Measurements from ENCODE around the gene ACOT13. TPM values are rescaled to one million over a fixed set of nuclear protein-coding genes. Genes with fewer than 3 reads are reported as not detected.

Gene ACOT13
- total RNA-seq, 1 experiment from 2014 or later: 33.5 TPM

- no TSS peak for BruUV-seq (replicated peaks)
- ATAC-seq (no peak), DNase-seq (ENCODE audit: low read depth, low spot score) (no peak)
- Histone ChIP-seq H3K9me2 (ENCODE audit: insufficient read depth) (no peaks in the 10 kb centered on the region), H3K36me3 (ENCODE audit: control insufficient read depth in 1 of 2, insufficient read depth in 2 of 2, low read length in 2 of 2) (no peaks in the 10 kb centered on the region), H3K9me3 (ENCODE audit: control insufficient read depth in 1 of 2, insufficient read depth in 1 of 2, low read depth in 1 of 2, low read length in 2 of 2) (no peaks in the 10 kb centered on the region), H2AFZ (ENCODE audit: low read depth, low read length, poor library complexity, severe bottlenecking) (no peak overlapping the region), H3K4me3 (replicated peaks in 1 of 2; ENCODE audit: low read depth in 1 of 2, low read length in 2 of 2) (no peak overlapping the region), H3K79me2 (ENCODE audit: insufficient read depth, low read length) (no peaks in the 10 kb centered on the region), H3K27ac (ENCODE audit: low read depth, low read length) (no peak overlapping the region), H3K4me1 (ENCODE audit: control insufficient read depth in 1 of 2, insufficient read depth in 2 of 2, low read length in 2 of 2) (no peaks in the 10 kb centered on the region), H3K4me2 (ENCODE audit: low read length) (no peak overlapping the region), H3K27me3 (ENCODE audit: insufficient read depth, low read length) (no peaks in the 10 kb centered on the region), H4K20me1 (ENCODE audit: insufficient read depth) (no peaks in the 10 kb centered on the region), H3K9ac (ENCODE audit: low read length) (no peak overlapping the region)
- intact Hi-C loops (cut with micrococcal nuclease): no loop called here
- TF ChIP-seq RAD21 (IDR thresholded peaks at IDR 0.05; ENCODE audit: low read depth) (no peak), SP1 (IDR thresholded peaks at IDR 0.05; ENCODE audit: low read depth) (no peak), EZH2phosphoT487 (IDR thresholded peaks at IDR 0.05; ENCODE audit: borderline replicate concordance) (no peak), ELF1 (IDR thresholded peaks at IDR 0.05; ENCODE audit: borderline replicate concordance, low read depth) (no peak), JUND (IDR thresholded peaks at IDR 0.05) (no peak), FOSL1 (IDR thresholded peaks at IDR 0.05; ENCODE audit: low read depth) (no peak), CBX3 (IDR thresholded peaks at IDR 0.05; ENCODE audit: low read depth) (no peak), ATF3 (IDR thresholded peaks at IDR 0.05) (no peak), CTCF (IDR thresholded peaks at IDR 0.05 in 2 of 3, conservative IDR thresholded peaks at IDR 0.05 in 1 of 3; ENCODE audit: borderline replicate concordance in 1 of 3, insufficient read depth in 1 of 3, low read depth in 2 of 3, low read length in 2 of 3) (no peak), SRF (IDR thresholded peaks at IDR 0.05; ENCODE audit: low read depth) (no peak), EGR1 (IDR thresholded peaks at IDR 0.05; ENCODE audit: low read depth) (no peak), TCF7L2 (IDR thresholded peaks at IDR 0.05; ENCODE audit: borderline replicate concordance, extremely low read depth, insufficient read depth, insufficient read length) (no peak), ZBTB33 (IDR thresholded peaks at IDR 0.05; ENCODE audit: extremely low read depth, insufficient replicate concordance, low read length) (no peak), ZNF274 (IDR thresholded peaks at IDR 0.05; ENCODE audit: low read depth, low read length) (no peak), EZH2 (IDR thresholded peaks at IDR 0.05) (no peak), MAX (IDR thresholded peaks at IDR 0.05) (no peak), POLR2AphosphoS5 (IDR thresholded peaks at IDR 0.05; ENCODE audit: low read depth, low read length) (no peak), REST (IDR thresholded peaks at IDR 0.05; ENCODE audit: low read depth) (no peak)
- ChIA-PET POLR2A (no interaction called here), CTCF (no interaction called here), RAD21 (ENCODE audit: low non-redundant PET in 1 of 2, low total read pairs in 2 of 2, uncharacterized antibody in 2 of 2, unreplicated experiment in 2 of 2) (no interaction called here)
Measured at GRCh38 chr6:24631671-24632070, 35.2 kb upstream of the ACOT13 start.
